GM12878 (cell line): ENCODE data around the gene CRIM1. TPM values are rescaled to one million over a fixed set of nuclear protein-coding genes. Genes with fewer than 3 reads are reported as not detected.

Experiments
- ATAC-seq: fragments of 200-7000 bp; cut with Tn5 transposase; 3 replicates; pipeline ENCODE4 v1.9.1; 2020; ENCODE audit warnings: mild to moderate bottlenecking, moderate library complexity
- BruUV-seq: library from RNA; stranded (reverse); fragments of 400-500 nt; replicated peaks from 2 replicates; lab custom pipeline; 2021; lab: Mats Ljungman, UMichigan
- CTCF ChIA-PET: fragments of 300-600 bp; sonication (Branson Sonifier 250); formaldehyde crosslinking; extraction: SDS; loops from one replicate; lab custom pipeline; 2021; ENCODE audit warnings: inconsistent platforms; lab: Yijun Ruan, JAX
- POLR2A ChIA-PET: fragments of 350-600 bp; formaldehyde crosslinking; extraction: SDS; loops from one replicate; lab custom pipeline; 2021; ENCODE audit warnings: inconsistent platforms; lab: Charles Lee
- RAD21 ChIA-PET: fragments of 300-600 bp; sonication (Branson Sonifier 250); formaldehyde crosslinking; loops from one replicate; lab custom pipeline; 2023; ENCODE audit warnings: antibody characterized with exemption; ENCODE audit not compliant: unreplicated experiment; lab: Charles Lee
- SMC1A ChIA-PET: fragments of 300-600 bp; sonication (Branson Sonifier 250); formaldehyde crosslinking; loops from one replicate; lab custom pipeline; 2023; ENCODE audit not compliant: unreplicated experiment, uncharacterized antibody; lab: Charles Lee
- DNase-seq: peaks from one replicate; pipeline ENCODE4 v3.0.0-alpha.2; 2011; ENCODE audit warnings: low read depth, low spot score
- FAIRE-seq: peaks from 3 replicates; lab custom pipeline; 2011; peaks lifted over from hg19 to GRCh38; lab: Jason Lieb, UNC
- H2AFZ ChIP-seq: 2 replicates; pipeline ENCODE4 v1.6.0; 2011; ENCODE audit warnings: low read depth, low read length, control low read depth; ENCODE audit not compliant: control insufficient read depth
- H3K27ac ChIP-seq: 2 replicates; pipeline ENCODE4 v1.5.1; 2011; ENCODE audit warnings: control low read depth; ENCODE audit not compliant: control insufficient read depth, insufficient read depth
- H3K27me3 ChIP-seq, 2 experiments: replicated peaks in 1 of 2; 2 replicates each; pipeline versions ENCODE4 v1.6.0 to v1.6.1; 2011; ENCODE audit warnings: low read length in 1 of 2; ENCODE audit not compliant: control insufficient read depth in 2 of 2, insufficient read depth in 2 of 2
- H3K36me3 ChIP-seq, 2 experiments: 2 replicates each; pipeline ENCODE4 v1.5.1; 2011; ENCODE audit warnings: low read length in 1 of 2; ENCODE audit not compliant: control insufficient read depth in 2 of 2, insufficient read depth in 2 of 2
- H3K4me1 ChIP-seq: 2 replicates; pipeline ENCODE4 v1.6.1; 2011; ENCODE audit warnings: mild to moderate bottlenecking, low read length, moderate library complexity, mixed read lengths; ENCODE audit not compliant: control insufficient read depth, insufficient read depth
- H3K4me2 ChIP-seq: 2 replicates; pipeline ENCODE4 v1.6.0; 2011; ENCODE audit warnings: control low read depth; ENCODE audit not compliant: control insufficient read depth, insufficient read depth
- H3K4me3 ChIP-seq: fragments of 200-600 bp; sonication (generic); 2 replicates; pipeline ENCODE4 v1.5.1; 2016
- H3K79me2 ChIP-seq: 2 replicates; pipeline ENCODE4 v1.6.0; 2011; ENCODE audit warnings: low read length; ENCODE audit not compliant: control insufficient read depth, insufficient read depth
- H3K9ac ChIP-seq: 2 replicates; pipeline ENCODE4 v1.8.0; 2011; ENCODE audit warnings: low read length, control low read depth, mixed read lengths; ENCODE audit not compliant: control insufficient read depth, insufficient read depth
- H3K9me3 ChIP-seq: replicated peaks from 3 replicates; pipeline ENCODE4 v1.5.1; 2011; ENCODE audit warnings: mild to moderate bottlenecking, low read length; ENCODE audit not compliant: control insufficient read depth, insufficient read depth
- H4K20me1 ChIP-seq: 2 replicates; pipeline ENCODE4 v1.6.0; 2011; ENCODE audit not compliant: control insufficient read depth, insufficient read depth
- FOXM1 ChIP-seq: IDR thresholded peaks from 2 replicates; pipeline ENCODE4 v1.6.1; 2012; ENCODE audit warnings: low read depth, mild to moderate bottlenecking, inconsistent platforms, low read length, moderate library complexity
- GATAD2B ChIP-seq: fragments of 450-650 bp; conservative IDR thresholded peaks from 2 replicates; pipeline ENCODE4 v1.6.1; 2017; ENCODE audit warnings: low read depth, mild to moderate bottlenecking, moderate library complexity
- MEF2B ChIP-seq: fragments of 450-650 bp; IDR thresholded peaks from 2 replicates; pipeline ENCODE4 v1.6.1; 2018; ENCODE audit warnings: mild to moderate bottlenecking, moderate library complexity; ENCODE audit not compliant: partially characterized antibody, poor library complexity, severe bottlenecking
- NR2C1 ChIP-seq: fragments of 450-650 bp; IDR thresholded peaks from 2 replicates; pipeline ENCODE4 v1.6.1; 2017; ENCODE audit warnings: antibody characterized with exemption, mild to moderate bottlenecking, moderate library complexity
- SMARCA5 ChIP-seq: fragments of 450-650 bp; IDR thresholded peaks from 2 replicates; pipeline ENCODE4 v1.6.1; 2017; ENCODE audit warnings: mild to moderate bottlenecking
- TCF12 ChIP-seq: IDR thresholded peaks from 2 replicates; pipeline ENCODE4 v1.6.1; 2011; ENCODE audit warnings: low read depth, mild to moderate bottlenecking, low read length
- YBX1 ChIP-seq: fragments of 450-650 bp; IDR thresholded peaks from 2 replicates; pipeline ENCODE4 v1.6.1; 2016; ENCODE audit warnings: antibody characterized with exemption
- ZNF384 ChIP-seq: IDR thresholded peaks from 2 replicates; pipeline ENCODE4 v1.6.1; 2012; ENCODE audit warnings: low read depth, mild to moderate bottlenecking, low read length, improper control_type of control experiment, borderline replicate concordance
- WGBS: methylation state at CpG from one replicate; pipeline ENCODE4 v1.1.6; 2016; ENCODE audit warnings: low lambda C conversion rate; ENCODE audit not compliant: insufficient replicate concordance, insufficient coverage; ENCODE audit errors: missing lambda C conversion rate; 5-methylcytosine and 5-hydroxymethylcytosine counted together
- in situ Hi-C: fragments of 300-500 bp; cut with MboI; formaldehyde crosslinking; loops from 9 replicates; pipeline ENCODE4 v1.14.3; 2018; ENCODE audit warnings: mixed read lengths
- intact Hi-C: fragments of 100-400 bp; cut with micrococcal nuclease; formaldehyde crosslinking; loops from one replicate; pipeline ENCODE4 v1.14.2; 2022; ENCODE audit not compliant: unreplicated experiment
- polyA plus RNA-seq, 11 experiments: library from polyadenylated mRNA; depleted of rRNA in 4 of 11; unstranded in 6 of 11; stranded (reverse) in 5 of 11; fragments of >200 nt; fragmentation: Nextera tagmentation in 4 of 11; fragmentation: Illumina TruSeq in 1 of 11; extraction: Ambion mirVana in 4 of 11; extraction: Trizol in 1 of 11; gene quantifications; 1 replicate in 1 of 11; 2 replicates in 10 of 11; pipeline versions ENCODE4 v1.2.1 to v1.2.3, GENCODE V29; 2011 to 2016; ENCODE audit warnings: inconsistent platforms in 2 of 11, missing spikeins in 2 of 11, low read depth in 1 of 11
- total RNA-seq, 4 experiments: library from RNA; depleted of rRNA in 3 of 4; stranded (reverse); fragments of >200 nt in 3 of 4; fragmentation: Illumina TruSeq in 1 of 4; extraction: Trizol in 1 of 4; gene quantifications; 2 replicates each; pipeline versions ENCODE4 v1.2.1 to v1.2.3, GENCODE V29; 2013 to 2021
- TF ChIP-seq, protein P1 (sequence below): IDR thresholded peaks from 2 replicates; pipeline ENCODE4 v1.6.1; 2012; ENCODE audit warnings: mild to moderate bottlenecking, low read depth, low read length
- TF ChIP-seq, protein P2 (sequence below): fragments of 450-650 bp; IDR thresholded peaks from 2 replicates; pipeline ENCODE4 v1.6.1; 2017; ENCODE audit warnings: mild to moderate bottlenecking, moderate library complexity
- TF ChIP-seq, protein P3 (sequence below): fragments of 150-350 bp; IDR thresholded peaks from 2 replicates; pipeline ENCODE4 v1.6.1; 2014; ENCODE audit warnings: mild to moderate bottlenecking, low read depth, low read length
- TF ChIP-seq, protein P4 (sequence below): IDR thresholded peaks from 2 replicates; pipeline ENCODE4 v1.6.1; 2011; ENCODE audit warnings: borderline replicate concordance, low read depth, mild to moderate bottlenecking, moderate library complexity, low read length; ENCODE audit not compliant: insufficient read depth, poor library complexity, severe bottlenecking

CRIM1 gene
- total and polyA plus RNA-seq, 10 of the 15 experiments (the other 5 are each of a cell fraction or from before 2014, with no cell fraction given): 0.42 to 7.4 (median 3.1) TPM

DNA sequence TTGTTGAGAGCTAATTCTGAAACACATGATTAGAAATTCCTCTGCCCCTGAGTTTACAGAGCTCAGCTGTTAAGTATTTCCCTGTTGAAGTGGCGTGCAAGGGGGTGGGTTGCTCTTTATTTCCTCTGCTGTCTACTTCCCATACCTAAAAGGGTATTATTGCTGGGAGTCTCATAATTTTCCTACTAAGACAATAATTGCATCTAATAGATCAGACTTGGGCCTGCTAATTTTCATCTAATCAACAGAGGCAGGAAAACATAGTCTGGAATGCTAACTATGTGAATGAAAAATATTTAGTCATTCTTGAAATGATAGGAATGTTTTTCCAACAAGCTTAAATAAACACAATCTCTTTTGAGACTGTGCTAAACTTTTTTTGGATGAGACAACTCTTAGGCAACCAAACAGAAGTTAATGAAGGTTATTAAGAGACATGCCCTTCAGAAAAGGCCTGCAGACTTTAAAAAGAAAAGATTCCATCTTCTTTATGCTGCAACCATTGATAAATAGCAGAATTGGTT, 131.0 kb downstream of the CRIM1 start:
- H3K27ac ChIP-seq: no peak overlapping the region
- no peaks in the 10 kb centered on the region for H4K20me1 ChIP-seq
- ATAC-seq (no peak), DNase-seq (no peak), FAIRE-seq (no peak)
- TF ChIP-seq GATAD2B (no peak), TCF12 (no peak), FOXM1 (no peak), MEF2B (no peak), ZNF384 (no peak), NR2C1 (no peak), SMARCA5 (no peak), YBX1 (no peak)
- TF ChIP-seq, protein P1, sequence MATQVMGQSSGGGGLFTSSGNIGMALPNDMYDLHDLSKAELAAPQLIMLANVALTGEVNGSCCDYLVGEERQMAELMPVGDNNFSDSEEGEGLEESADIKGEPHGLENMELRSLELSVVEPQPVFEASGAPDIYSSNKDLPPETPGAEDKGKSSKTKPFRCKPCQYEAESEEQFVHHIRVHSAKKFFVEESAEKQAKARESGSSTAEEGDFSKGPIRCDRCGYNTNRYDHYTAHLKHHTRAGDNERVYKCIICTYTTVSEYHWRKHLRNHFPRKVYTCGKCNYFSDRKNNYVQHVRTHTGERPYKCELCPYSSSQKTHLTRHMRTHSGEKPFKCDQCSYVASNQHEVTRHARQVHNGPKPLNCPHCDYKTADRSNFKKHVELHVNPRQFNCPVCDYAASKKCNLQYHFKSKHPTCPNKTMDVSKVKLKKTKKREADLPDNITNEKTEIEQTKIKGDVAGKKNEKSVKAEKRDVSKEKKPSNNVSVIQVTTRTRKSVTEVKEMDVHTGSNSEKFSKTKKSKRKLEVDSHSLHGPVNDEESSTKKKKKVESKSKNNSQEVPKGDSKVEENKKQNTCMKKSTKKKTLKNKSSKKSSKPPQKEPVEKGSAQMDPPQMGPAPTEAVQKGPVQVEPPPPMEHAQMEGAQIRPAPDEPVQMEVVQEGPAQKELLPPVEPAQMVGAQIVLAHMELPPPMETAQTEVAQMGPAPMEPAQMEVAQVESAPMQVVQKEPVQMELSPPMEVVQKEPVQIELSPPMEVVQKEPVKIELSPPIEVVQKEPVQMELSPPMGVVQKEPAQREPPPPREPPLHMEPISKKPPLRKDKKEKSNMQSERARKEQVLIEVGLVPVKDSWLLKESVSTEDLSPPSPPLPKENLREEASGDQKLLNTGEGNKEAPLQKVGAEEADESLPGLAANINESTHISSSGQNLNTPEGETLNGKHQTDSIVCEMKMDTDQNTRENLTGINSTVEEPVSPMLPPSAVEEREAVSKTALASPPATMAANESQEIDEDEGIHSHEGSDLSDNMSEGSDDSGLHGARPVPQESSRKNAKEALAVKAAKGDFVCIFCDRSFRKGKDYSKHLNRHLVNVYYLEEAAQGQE: no peak
- TF ChIP-seq, protein P2, sequence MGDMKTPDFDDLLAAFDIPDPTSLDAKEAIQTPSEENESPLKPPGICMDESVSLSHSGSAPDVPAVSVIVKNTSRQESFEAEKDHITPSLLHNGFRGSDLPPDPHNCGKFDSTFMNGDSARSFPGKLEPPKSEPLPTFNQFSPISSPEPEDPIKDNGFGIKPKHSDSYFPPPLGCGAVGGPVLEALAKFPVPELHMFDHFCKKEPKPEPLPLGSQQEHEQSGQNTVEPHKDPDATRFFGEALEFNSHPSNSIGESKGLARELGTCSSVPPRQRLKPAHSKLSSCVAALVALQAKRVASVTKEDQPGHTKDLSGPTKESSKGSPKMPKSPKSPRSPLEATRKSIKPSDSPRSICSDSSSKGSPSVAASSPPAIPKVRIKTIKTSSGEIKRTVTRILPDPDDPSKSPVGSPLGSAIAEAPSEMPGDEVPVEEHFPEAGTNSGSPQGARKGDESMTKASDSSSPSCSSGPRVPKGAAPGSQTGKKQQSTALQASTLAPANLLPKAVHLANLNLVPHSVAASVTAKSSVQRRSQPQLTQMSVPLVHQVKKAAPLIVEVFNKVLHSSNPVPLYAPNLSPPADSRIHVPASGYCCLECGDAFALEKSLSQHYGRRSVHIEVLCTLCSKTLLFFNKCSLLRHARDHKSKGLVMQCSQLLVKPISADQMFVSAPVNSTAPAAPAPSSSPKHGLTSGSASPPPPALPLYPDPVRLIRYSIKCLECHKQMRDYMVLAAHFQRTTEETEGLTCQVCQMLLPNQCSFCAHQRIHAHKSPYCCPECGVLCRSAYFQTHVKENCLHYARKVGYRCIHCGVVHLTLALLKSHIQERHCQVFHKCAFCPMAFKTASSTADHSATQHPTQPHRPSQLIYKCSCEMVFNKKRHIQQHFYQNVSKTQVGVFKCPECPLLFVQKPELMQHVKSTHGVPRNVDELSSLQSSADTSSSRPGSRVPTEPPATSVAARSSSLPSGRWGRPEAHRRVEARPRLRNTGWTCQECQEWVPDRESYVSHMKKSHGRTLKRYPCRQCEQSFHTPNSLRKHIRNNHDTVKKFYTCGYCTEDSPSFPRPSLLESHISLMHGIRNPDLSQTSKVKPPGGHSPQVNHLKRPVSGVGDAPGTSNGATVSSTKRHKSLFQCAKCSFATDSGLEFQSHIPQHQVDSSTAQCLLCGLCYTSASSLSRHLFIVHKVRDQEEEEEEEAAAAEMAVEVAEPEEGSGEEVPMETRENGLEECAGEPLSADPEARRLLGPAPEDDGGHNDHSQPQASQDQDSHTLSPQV: no peak
- TF ChIP-seq, protein P3, sequence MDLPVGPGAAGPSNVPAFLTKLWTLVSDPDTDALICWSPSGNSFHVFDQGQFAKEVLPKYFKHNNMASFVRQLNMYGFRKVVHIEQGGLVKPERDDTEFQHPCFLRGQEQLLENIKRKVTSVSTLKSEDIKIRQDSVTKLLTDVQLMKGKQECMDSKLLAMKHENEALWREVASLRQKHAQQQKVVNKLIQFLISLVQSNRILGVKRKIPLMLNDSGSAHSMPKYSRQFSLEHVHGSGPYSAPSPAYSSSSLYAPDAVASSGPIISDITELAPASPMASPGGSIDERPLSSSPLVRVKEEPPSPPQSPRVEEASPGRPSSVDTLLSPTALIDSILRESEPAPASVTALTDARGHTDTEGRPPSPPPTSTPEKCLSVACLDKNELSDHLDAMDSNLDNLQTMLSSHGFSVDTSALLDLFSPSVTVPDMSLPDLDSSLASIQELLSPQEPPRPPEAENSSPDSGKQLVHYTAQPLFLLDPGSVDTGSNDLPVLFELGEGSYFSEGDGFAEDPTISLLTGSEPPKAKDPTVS: no peak
- TF ChIP-seq, protein P4, sequence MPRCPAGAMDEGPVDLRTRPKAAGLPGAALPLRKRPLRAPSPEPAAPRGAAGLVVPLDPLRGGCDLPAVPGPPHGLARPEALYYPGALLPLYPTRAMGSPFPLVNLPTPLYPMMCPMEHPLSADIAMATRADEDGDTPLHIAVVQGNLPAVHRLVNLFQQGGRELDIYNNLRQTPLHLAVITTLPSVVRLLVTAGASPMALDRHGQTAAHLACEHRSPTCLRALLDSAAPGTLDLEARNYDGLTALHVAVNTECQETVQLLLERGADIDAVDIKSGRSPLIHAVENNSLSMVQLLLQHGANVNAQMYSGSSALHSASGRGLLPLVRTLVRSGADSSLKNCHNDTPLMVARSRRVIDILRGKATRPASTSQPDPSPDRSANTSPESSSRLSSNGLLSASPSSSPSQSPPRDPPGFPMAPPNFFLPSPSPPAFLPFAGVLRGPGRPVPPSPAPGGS: no peak
- H3K4me1 ChIP-seq: no peaks in the 10 kb centered on the region
- ChIA-PET CTCF (interaction anchor here (0.5 to 0.7 kb wide), 2 partner anchors 22 to 238 kb away, joined by 3 to 4 read pairs; no protein-coding TSS in a partner anchor), SMC1A (no interaction called here), RAD21 (no interaction called here), POLR2A (no interaction called here)
- H3K27me3 ChIP-seq: no peaks in the 10 kb centered on the region
- WGBS: 43% methylated on average over 1 of the region's 1 CpG
- intact Hi-C loops (no loop called here), in situ Hi-C loops (no loop called here)
- BruUV-seq: no TSS peak
- no peak overlapping the region for H2AFZ ChIP-seq
- H3K79me2 ChIP-seq: no peaks in the 10 kb centered on the region
- H3K4me3 ChIP-seq: no peak overlapping the region
- no peak overlapping the region for H3K9ac ChIP-seq
- no peak overlapping the region for H3K4me2 ChIP-seq
- H3K36me3 ChIP-seq: no peaks in the 10 kb centered on the region
- H3K9me3 ChIP-seq: no peaks in the 10 kb centered on the region
